HepG2 (cell line): ENCODE measurements around the gene ZFAND6. TPM values are rescaled to one million over a fixed set of nuclear protein-coding genes. Genes with fewer than 3 reads are reported as not detected.
"Not testable (repeated sequence)": the region's sequence is repeated elsewhere in the genome, so short reads cannot be mapped to it uniquely, and the experiment has no call there.

Experiments
- ATAC-seq: fragments of 200-7000 bp; cut with Tn5 transposase; 3 replicates; pipeline ENCODE4 v1.9.1; 2020; ENCODE audit warnings: mild to moderate bottlenecking, moderate library complexity
- BruUV-seq: library from RNA; stranded (reverse); fragments of 400-500 nt; replicated peaks from 2 replicates; lab custom pipeline; 2021; lab: Mats Ljungman, UMichigan
- CTCF ChIA-PET: fragments of 300-600 bp; formaldehyde crosslinking; extraction: SDS; loops from one replicate; lab custom pipeline; 2021; ENCODE audit warnings: low total read pairs, inconsistent platforms, low intra/inter-chr PET ratio; lab: Yijun Ruan, JAX
- POLR2A ChIA-PET: fragments of 350-600 bp; sonication (Branson Sonifier 250); formaldehyde crosslinking; loops from one replicate; lab custom pipeline; 2020; ENCODE audit warnings: antibody characterized with exemption, inconsistent platforms; lab: Yijun Ruan, JAX
- DNase-seq: peaks from one replicate; pipeline ENCODE4 v3.0.0-alpha.2; 2015; ENCODE audit warnings: low spot score
- FAIRE-seq: peaks from 3 replicates; lab custom pipeline; 2011; peaks lifted over from hg19 to GRCh38; lab: Jason Lieb, UNC
- H2AFZ ChIP-seq: one replicate; pipeline ENCODE4 v1.6.1; 2011; ENCODE audit warnings: low read length, inconsistent platforms
- H3K27ac ChIP-seq: fragments of 300-600 bp; 3 replicates; pipeline ENCODE4 v1.8.0; 2011; ENCODE audit warnings: mixed run types, mild to moderate bottlenecking, mixed read lengths, low read length, inconsistent platforms; ENCODE audit not compliant: insufficient read depth; ENCODE audit errors: extremely low read length
- H3K27me3 ChIP-seq, 2 experiments: fragments of 200-600 bp in 1 of 2; 2 replicates in 1 of 2; 3 replicates in 1 of 2; pipeline versions ENCODE4 v1.6.0 to v1.8.0; 2011; ENCODE audit warnings: low read length in 2 of 2, mild to moderate bottlenecking in 2 of 2, moderate library complexity in 2 of 2, inconsistent platforms in 1 of 2; ENCODE audit not compliant: insufficient read depth in 2 of 2, control insufficient read depth in 1 of 2
- H3K36me3 ChIP-seq, 2 experiments: fragments of 200-600 bp in 1 of 2; replicated peaks in 1 of 2; 2 replicates in 1 of 2; 3 replicates in 1 of 2; pipeline versions ENCODE4 v1.5.1 to v1.8.0; 2011; ENCODE audit warnings: low read length in 2 of 2, inconsistent platforms in 1 of 2; ENCODE audit not compliant: insufficient read depth in 2 of 2, control insufficient read depth in 1 of 2
- H3K4me1 ChIP-seq: 2 replicates; pipeline ENCODE4 v1.5.1; 2012; ENCODE audit warnings: low read length, inconsistent platforms; ENCODE audit not compliant: insufficient read depth
- H3K4me2 ChIP-seq: 2 replicates; pipeline ENCODE4 v1.6.0; 2011; ENCODE audit warnings: low read depth, low read length, inconsistent platforms
- H3K4me3 ChIP-seq, 3 experiments: fragments of 200-600 bp in 1 of 3; sonication (generic), shearing (Covaris generic) in 1 of 3; replicated peaks in 1 of 3; 2 replicates each; pipeline ENCODE4 v1.5.1; 2011 to 2016; ENCODE audit warnings: low read length in 3 of 3, inconsistent platforms in 2 of 3, low read depth in 2 of 3, mild to moderate bottlenecking in 2 of 3, control low read depth in 1 of 3, mixed read lengths in 1 of 3; ENCODE audit not compliant: insufficient read depth in 1 of 3
- H3K79me2 ChIP-seq: one replicate; pipeline ENCODE4 v1.6.1; 2011; ENCODE audit warnings: low read length, inconsistent platforms; ENCODE audit not compliant: insufficient read depth
- H3K9ac ChIP-seq: 2 replicates; pipeline ENCODE4 v1.6.0; 2011; ENCODE audit warnings: mild to moderate bottlenecking, low read depth, low read length, inconsistent platforms; ENCODE audit not compliant: insufficient read depth
- H3K9me3 ChIP-seq: 2 replicates; pipeline ENCODE4 v1.5.1; 2012; ENCODE audit warnings: mild to moderate bottlenecking, low read length
- H4K20me1 ChIP-seq: 2 replicates; pipeline ENCODE4 v1.6.0; 2011; ENCODE audit warnings: inconsistent platforms, mild to moderate bottlenecking, low read length, moderate library complexity; ENCODE audit not compliant: insufficient read depth
- EHMT2 ChIP-seq: fragments of 200-600 bp; sonication (generic); IDR thresholded peaks from 2 replicates; pipeline ENCODE4 v1.7.0; 2017; ENCODE audit warnings: antibody characterized with exemption, low read depth, low read length, borderline replicate concordance
- NFIB ChIP-seq: sonication (generic); formaldehyde crosslinking; IDR thresholded peaks from 2 replicates; pipeline ENCODE4 v1.9.0; 2021; ENCODE audit warnings: missing genetic modification reagents, mild to moderate bottlenecking, borderline replicate concordance
- PHF5A ChIP-seq: IDR thresholded peaks from one replicate; pipeline ENCODE4 v1.6.1; 2018; ENCODE audit warnings: low read depth, missing genetic modification reagents; ENCODE audit not compliant: unreplicated experiment
- SAP130 ChIP-seq: IDR thresholded peaks from 2 replicates; pipeline ENCODE4 v1.6.1; 2016; ENCODE audit warnings: low read depth
- ZNF205 ChIP-seq: IDR thresholded peaks from 2 replicates; pipeline ENCODE4 v1.6.1; 2018; ENCODE audit warnings: missing biosample characterization, missing genetic modification reagents
- ZNF652 ChIP-seq: IDR thresholded peaks from 2 replicates; pipeline ENCODE4 v1.6.1; 2016; ENCODE audit warnings: low read depth, borderline replicate concordance
- WGBS: methylation state at CpG from one replicate; pipeline ENCODE4 v1.1.6; 2017; ENCODE audit warnings: low lambda C conversion rate; 5-methylcytosine and 5-hydroxymethylcytosine counted together
- in situ Hi-C: cut with HindIII; loops from 2 replicates; pipeline ENCODE4 v1.10.0; 2017; ENCODE audit warnings: low pct_unique_long_range_greater_than_20kb; ENCODE audit not compliant: extremely low pct_ligation_motif_present
- intact Hi-C: fragments of 100-400 bp; cut with micrococcal nuclease; formaldehyde crosslinking; loops from one replicate; pipeline ENCODE4 v1.10.0; 2022; ENCODE audit not compliant: unreplicated experiment
- polyA plus RNA-seq, 8 experiments: library from polyadenylated mRNA; depleted of rRNA in 3 of 8; stranded (reverse) in 7 of 8; unstranded in 1 of 8; fragments of >200 nt; fragmentation: Illumina TruSeq in 4 of 8; extraction: Trizol in 4 of 8; gene quantifications; 2 replicates each; pipeline versions ENCODE4 v1.2.1 to v1.2.3, GENCODE V29; 2011 to 2016; ENCODE audit warnings: low read depth in 4 of 8, missing spikeins in 1 of 8, mixed read lengths in 1 of 8; ENCODE audit not compliant: insufficient read depth in 1 of 8
- total RNA-seq, 5 experiments: library from RNA; depleted of rRNA; stranded (reverse); fragments of >200 nt; fragmentation: Illumina TruSeq; extraction: Trizol; gene quantifications; 2 replicates each; pipeline ENCODE4 v1.2.3, GENCODE V29; 2016; ENCODE audit warnings: low read depth in 1 of 5

Gene ZFAND6
- total and polyA plus RNA-seq, 2 of the 13 experiments (the other 11 are each of a cell fraction or from before 2014, with no cell fraction given) = 84.2 to 115 TPM

GRCh38 chr15:80099241-80099640 lies 39.8 kb downstream of the ZFAND6 start:
- H3K36me3 ChIP-seq = peaks cover 0 to 6% of the 10 kb centered on the region in 2 experiments; a peak in 1 of 5 replicates
- no peak for TF ChIP-seq EHMT2
- TF ChIP-seq ZNF205 = no peak
- no peak for TF ChIP-seq ZNF652
- TF ChIP-seq NFIB = no peak
- no peak for TF ChIP-seq SAP130
- no peak for TF ChIP-seq PHF5A (CRISPR knock-in tag)
- CTCF ChIA-PET = no interaction called here
- 89% methylated on average over 3 of the region's 3 CpGs for WGBS
- POLR2A ChIA-PET = no interaction called here
- no peak for DNase-seq
- intact Hi-C loops (no loop called here), in situ Hi-C loops (no loop called here)
- H3K9me3 ChIP-seq = no peaks in the 10 kb centered on the region
- H3K27me3 ChIP-seq = no peaks in the 10 kb centered on the region
- H3K4me3 ChIP-seq = no peak overlapping the region
- no TSS peak for BruUV-seq
- H3K4me1 ChIP-seq = 0 out of 2 replicates have a peak, but pooled peaks cover 6% of the 10 kb centered on the region
- peaks cover 45% of the 10 kb centered on the region for H3K79me2 ChIP-seq
- ATAC-seq = no peak
- no peak overlapping the region for H3K4me2 ChIP-seq
- H3K27ac ChIP-seq = no peak overlapping the region
- no peak overlapping the region for H2AFZ ChIP-seq
- peaks cover 17% of the 10 kb centered on the region for H4K20me1 ChIP-seq
- no peak for FAIRE-seq
- H3K9ac ChIP-seq = no peak overlapping the region

- in situ Hi-C loops, H3K36me3 ChIP-seq, ATAC-seq, H3K27me3 ChIP-seq, H3K4me1 ChIP-seq, H3K27ac ChIP-seq, H3K4me2 ChIP-seq, CTCF ChIA-PET, intact Hi-C loops, FAIRE-seq, H3K9me3 ChIP-seq, H3K4me3 ChIP-seq, H3K9ac ChIP-seq, BruUV-seq, H2AFZ ChIP-seq, DNase-seq, POLR2A ChIA-PET: not testable (repeated sequence)
- 98% methylated on average over 6 of the region's 6 CpGs for WGBS
- H4K20me1 ChIP-seq = peaks cover 17% of the 10 kb centered on the region
- peaks cover 46% of the 10 kb centered on the region for H3K79me2 ChIP-seq
These were observed 40.2 kb downstream of the ZFAND6 start for GRCh38 chr15:80099662-80100061.
